GM18526 (cell line): ENCODE results near the gene PLXNA2.

Source experiments
- POLR2A ChIP-seq: IDR thresholded peaks from 3 replicates; pipeline ENCODE4 v1.6.1; 2011; ENCODE audit not compliant: insufficient read length; ENCODE audit errors: extremely low read depth

PLXNA2 gene

GRCh38 chr1:208133355-208133754 lies 110.8 kb downstream of the PLXNA2 start:
- TF ChIP-seq POLR2A = no peak

- no peak for TF ChIP-seq POLR2A
These were observed 111.8 kb downstream of the PLXNA2 start for GRCh38 chr1:208132287-208132882.

- no peak for TF ChIP-seq POLR2A
These were observed 112.4 kb downstream of the PLXNA2 start for GRCh38 chr1:208131621-208132286.

- TF ChIP-seq POLR2A = no peak
These were observed 114.7 kb downstream of the PLXNA2 start for GRCh38 chr1:208129487-208129886.

GRCh38 chr1:208129060-208129459 lies 115.1 kb downstream of the PLXNA2 start:
- TF ChIP-seq POLR2A = no peak

GRCh38 chr1:208127792-208128529 lies 116.2 kb downstream of the PLXNA2 start:
- TF ChIP-seq POLR2A = no peak

- no peak for TF ChIP-seq POLR2A
These were observed 116.9 kb downstream of the PLXNA2 start for GRCh38 chr1:208127284-208127683.

GRCh38 chr1:208126108-208126507 lies 118.1 kb downstream of the PLXNA2 start:
- no peak for TF ChIP-seq POLR2A

- no peak for TF ChIP-seq POLR2A
These were observed 121.4 kb downstream of the PLXNA2 start for GRCh38 chr1:208122612-208123358.

GRCh38 chr1:208121813-208122364 lies 122.3 kb downstream of the PLXNA2 start:
- no peak for TF ChIP-seq POLR2A

GRCh38 chr1:208120431-208120790 lies 123.8 kb downstream of the PLXNA2 start:
- no peak for TF ChIP-seq POLR2A

- no peak for TF ChIP-seq POLR2A
These were observed 125.2 kb downstream of the PLXNA2 start for GRCh38 chr1:208118841-208119606.

- TF ChIP-seq POLR2A = no peak
These were observed 125.9 kb downstream of the PLXNA2 start for GRCh38 chr1:208118306-208118705.

GRCh38 chr1:208117826-208118225 lies 126.4 kb downstream of the PLXNA2 start:
- TF ChIP-seq POLR2A = no peak

- no peak for TF ChIP-seq POLR2A
These were observed 126.8 kb downstream of the PLXNA2 start for GRCh38 chr1:208117409-208117808.
